ENCODE measurements around the gene RPL34.
A peak's percentile ranks its signal among the peaks of the same experiment; 100 is the strongest.

The RPL34 gene

DNA sequence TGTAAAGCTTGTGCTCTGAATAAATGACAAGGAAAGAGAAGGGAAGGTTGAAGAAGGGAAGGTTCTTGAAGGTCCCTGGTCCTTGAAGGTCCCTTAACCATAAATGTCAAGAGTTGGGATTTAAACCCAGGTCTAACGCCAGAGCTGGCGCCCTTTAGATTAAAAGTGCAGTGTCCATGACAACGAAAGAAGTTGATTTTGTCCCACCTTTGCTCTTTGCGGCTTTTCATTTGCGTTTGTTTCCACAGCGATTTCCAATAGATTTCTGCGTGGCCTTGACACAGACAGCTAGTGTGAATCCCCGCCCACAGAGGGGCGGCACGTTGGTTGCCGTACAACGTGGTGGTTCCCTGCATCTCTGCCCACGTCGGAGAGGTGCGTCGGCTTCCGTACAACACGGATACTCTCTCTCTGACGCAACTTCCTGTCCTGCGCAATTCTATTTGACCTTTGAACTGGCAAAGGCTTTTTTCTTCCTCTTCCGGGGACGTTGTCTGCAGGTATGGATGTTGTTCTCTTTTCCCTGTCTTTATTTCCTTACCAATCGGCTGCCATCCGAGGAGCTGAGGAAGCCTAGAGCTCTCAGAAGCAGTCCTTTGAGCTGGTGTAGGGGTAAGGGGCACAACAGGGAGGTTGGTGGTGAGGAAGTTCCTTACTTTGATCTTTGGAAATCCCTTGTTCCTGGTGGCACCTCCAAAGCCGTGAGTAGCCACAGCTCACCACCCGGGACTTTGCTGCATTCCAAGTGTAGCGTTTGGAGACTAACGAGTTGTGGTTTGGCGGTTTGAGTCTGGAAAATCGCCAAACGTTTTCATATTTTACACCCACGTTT lies at the start of gene RPL34:
Gene RPL34, plus strand, starts transcription at position 476 of the 832 bp plus-strand sequence. CDS start 1,384 bp downstream, outside the sequence.
- peaks cover 11% of the 10 kb centered on the region for H3F3A ChIP-seq (ENCODE audit: control insufficient read depth, insufficient read depth)
- H3K27ac ChIP-seq (ENCODE audit: low read depth, low read length), result peak within 1 kb of the TSS; percentile 45
- peaks cover 30% of the 10 kb centered on the region for H4K20me1 ChIP-seq (ENCODE audit: control insufficient read depth, insufficient read depth, low read depth, low read length)
- H3K4me1 ChIP-seq (ENCODE audit: control insufficient read depth, low read length), result peaks cover 39% of the 10 kb centered on the region
- H3K9me3 ChIP-seq (ENCODE audit: control insufficient read depth, insufficient read depth, low read length), result no peaks in the 10 kb centered on the region
- H3K27me3 ChIP-seq (ENCODE audit: control insufficient read depth, low read length), result no peaks in the 10 kb centered on the region
- H3K9me2 ChIP-seq (replicated peaks; ENCODE audit: control insufficient read depth, low read length), result no peaks in the 10 kb centered on the region
- H3K36me3 ChIP-seq (ENCODE audit: control insufficient read depth, low read length), result peaks cover 49% of the 10 kb centered on the region
- TF ChIP-seq CTCF (IDR thresholded peaks at IDR 0.05; ENCODE audit: low read depth, low read length, poor library complexity, severe bottlenecking), result no peak
- TF ChIP-seq EZH2phosphoT487 (IDR thresholded peaks at IDR 0.05; ENCODE audit: borderline replicate concordance, low read length), result no peak
- H3K4me2 ChIP-seq (ENCODE audit: low read length), result peak within 1 kb of the TSS; percentile 79
- peaks cover 63% of the 10 kb centered on the region for H3K79me2 ChIP-seq (ENCODE audit: control insufficient read depth, low read length)
- peak within 1 kb of the TSS; percentile 91 for H3K4me3 ChIP-seq (ENCODE audit: low read length)

DNA sequence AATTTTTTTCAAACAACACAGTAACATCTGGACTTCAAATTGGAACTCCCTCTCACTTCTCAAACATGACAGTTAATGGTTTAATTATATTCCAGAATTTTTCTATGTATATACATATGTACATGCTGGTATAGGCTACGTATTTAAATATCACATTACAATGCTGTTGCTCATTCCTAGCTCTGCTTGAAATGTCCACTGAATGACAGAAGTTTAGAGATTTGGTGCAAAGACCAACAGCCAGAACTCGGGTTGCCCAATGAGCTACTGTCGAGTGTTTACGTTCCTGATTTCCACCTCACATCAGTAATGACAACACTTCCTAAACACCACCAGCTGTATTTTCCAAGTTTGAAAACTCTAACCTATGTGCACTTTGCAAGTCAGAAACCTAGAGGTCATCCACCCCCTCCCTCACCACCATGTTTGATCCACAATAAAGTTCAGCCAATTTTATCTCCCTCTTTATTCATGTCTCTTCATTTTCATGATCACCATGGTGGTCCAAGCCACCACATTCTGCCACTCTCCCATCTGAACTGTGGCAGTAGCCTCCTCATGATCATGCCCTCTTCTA lies 49.3 kb upstream of the RPL34 start:
- Histone ChIP-seq H3K9me3 (ENCODE audit: control insufficient read depth, insufficient read depth, low read length) (no peaks in the 10 kb centered on the region), H3K4me1 (ENCODE audit: control insufficient read depth, low read length) (no peaks in the 10 kb centered on the region), H3K4me2 (ENCODE audit: low read length) (no peak overlapping the region), H4K20me1 (ENCODE audit: control insufficient read depth, insufficient read depth, low read depth, low read length) (no peaks in the 10 kb centered on the region), H3K79me2 (ENCODE audit: control insufficient read depth, low read length) (no peaks in the 10 kb centered on the region), H3K9me2 (replicated peaks; ENCODE audit: control insufficient read depth, low read length) (no peaks in the 10 kb centered on the region), H3F3A (ENCODE audit: control insufficient read depth, insufficient read depth) (no peaks in the 10 kb centered on the region), H3K36me3 (ENCODE audit: control insufficient read depth, low read length) (no peaks in the 10 kb centered on the region), H3K4me3 (ENCODE audit: low read length) (no peak overlapping the region), H3K27me3 (ENCODE audit: control insufficient read depth, low read length) (peaks cover 9% of the 10 kb centered on the region; the same call in 1 of the 2 replicates), H3K27ac (ENCODE audit: low read depth, low read length) (no peak overlapping the region)
- TF ChIP-seq CTCF (IDR thresholded peaks at IDR 0.05; ENCODE audit: low read depth, low read length, poor library complexity, severe bottlenecking), result no peak

DNA sequence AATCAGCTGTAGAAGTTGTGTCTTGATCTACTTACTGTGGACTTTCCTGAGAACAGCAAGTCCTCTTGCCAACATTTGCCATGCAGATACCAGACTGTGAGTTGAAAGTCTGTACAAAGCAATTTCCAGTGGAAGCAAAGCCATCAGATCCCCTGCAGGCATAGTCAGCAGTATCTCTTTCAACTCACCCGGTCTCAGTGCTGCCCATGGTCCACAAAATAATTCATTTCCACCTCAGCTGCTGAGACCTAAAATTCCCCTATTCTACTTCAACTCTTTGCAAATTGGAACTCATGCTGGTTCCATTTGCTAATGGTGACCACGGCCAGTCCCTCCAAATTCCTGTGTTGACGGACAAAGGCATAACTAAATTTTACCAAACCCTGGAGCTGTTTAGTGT lies 46.0 kb upstream of the RPL34 start:
- Histone ChIP-seq H3K4me3 (ENCODE audit: low read length) (no peak overlapping the region), H3K79me2 (ENCODE audit: control insufficient read depth, low read length) (no peaks in the 10 kb centered on the region), H3K27me3 (ENCODE audit: control insufficient read depth, low read length) (peaks cover 9% of the 10 kb centered on the region; the same call in 1 of the 2 replicates), H3K36me3 (ENCODE audit: control insufficient read depth, low read length) (no peaks in the 10 kb centered on the region), H3K4me1 (ENCODE audit: control insufficient read depth, low read length) (no peaks in the 10 kb centered on the region), H3K9me2 (replicated peaks; ENCODE audit: control insufficient read depth, low read length) (no peaks in the 10 kb centered on the region), H3F3A (ENCODE audit: control insufficient read depth, insufficient read depth) (no peaks in the 10 kb centered on the region), H3K9me3 (ENCODE audit: control insufficient read depth, insufficient read depth, low read length) (no peaks in the 10 kb centered on the region), H4K20me1 (ENCODE audit: control insufficient read depth, insufficient read depth, low read depth, low read length) (no peaks in the 10 kb centered on the region), H3K4me2 (ENCODE audit: low read length) (no peak overlapping the region), H3K27ac (ENCODE audit: low read depth, low read length) (no peak overlapping the region)
- TF ChIP-seq CTCF (IDR thresholded peaks at IDR 0.05; ENCODE audit: low read depth, low read length, poor library complexity, severe bottlenecking) (no peak), EZH2phosphoT487 (IDR thresholded peaks at IDR 0.05; ENCODE audit: borderline replicate concordance, low read length) (no peak)
